ENCODE results near the gene PIGC. TPM values are rescaled to one million over a fixed set of nuclear protein-coding genes. Genes with fewer than 3 reads are reported as not detected.

Gene PIGC
- total RNA-seq, 2 donors from 2014 or later = 24.0 to 24.3 TPM

DNA sequence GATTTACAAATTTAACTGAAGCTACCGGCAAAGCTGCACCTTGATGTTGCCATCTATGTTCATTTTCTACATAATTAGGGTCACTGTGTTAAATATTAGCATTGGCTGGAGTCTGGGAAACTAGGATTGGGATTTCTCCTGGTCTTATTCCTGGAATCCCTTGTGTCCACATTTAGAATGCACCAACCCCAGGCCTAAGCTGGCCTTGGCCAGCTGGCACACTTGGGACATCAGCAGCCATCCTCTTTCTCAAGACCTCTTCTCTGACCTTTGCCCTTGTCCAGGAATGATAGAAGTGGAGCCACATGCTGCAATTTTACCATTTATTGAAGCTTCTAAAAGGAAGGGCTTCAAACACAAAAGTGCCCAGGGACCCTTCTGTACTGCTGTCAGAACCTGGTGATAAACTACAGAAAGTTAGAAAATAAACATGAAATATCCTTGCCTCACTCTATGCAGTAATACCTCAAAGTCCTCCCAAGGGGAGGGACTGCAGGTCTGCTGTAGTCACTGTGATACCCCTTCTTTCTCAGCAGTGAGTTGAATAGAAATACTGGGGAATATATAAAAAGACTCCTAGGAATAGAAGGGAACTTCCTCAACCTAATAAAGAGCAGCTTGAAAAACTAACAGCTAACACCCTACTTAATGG, 13.7 kb upstream of the PIGC start:
- no peak overlapping the region for H3K4me3 Mint-ChIP-seq
- H3K4me3 ChIP-seq (ENCODE audit: low read length) = no peak overlapping the region
- H3K9me3 Mint-ChIP-seq = no peaks in the 10 kb centered on the region
- peaks cover 10% of the 10 kb centered on the region for H3K4me1 Mint-ChIP-seq
- no peak overlapping the region for H3K9ac ChIP-seq (ENCODE audit: extremely low read depth, low read length, poor library complexity, severe bottlenecking)
- H3K27me3 ChIP-seq (ENCODE audit: control insufficient read depth, insufficient read depth, low read length, poor library complexity, severe bottlenecking) = no peaks in the 10 kb centered on the region
- no peaks in the 10 kb centered on the region for H3K9me3 ChIP-seq (ENCODE audit: control insufficient read depth, low read length)
- WGBS, 2 experiments (ENCODE audit: insufficient coverage in 1 of 2, insufficient read length in 1 of 2) = 90% methylated on average over 1 of the region's 1 CpG; no CpG with 5 or more reads in 1 of the 2 experiments
- H3K4me1 ChIP-seq (ENCODE audit: control insufficient read depth, insufficient read depth, low read length) = no peaks in the 10 kb centered on the region
- H3K27ac Mint-ChIP-seq = no peak overlapping the region
- TF ChIP-seq, protein P1, sequence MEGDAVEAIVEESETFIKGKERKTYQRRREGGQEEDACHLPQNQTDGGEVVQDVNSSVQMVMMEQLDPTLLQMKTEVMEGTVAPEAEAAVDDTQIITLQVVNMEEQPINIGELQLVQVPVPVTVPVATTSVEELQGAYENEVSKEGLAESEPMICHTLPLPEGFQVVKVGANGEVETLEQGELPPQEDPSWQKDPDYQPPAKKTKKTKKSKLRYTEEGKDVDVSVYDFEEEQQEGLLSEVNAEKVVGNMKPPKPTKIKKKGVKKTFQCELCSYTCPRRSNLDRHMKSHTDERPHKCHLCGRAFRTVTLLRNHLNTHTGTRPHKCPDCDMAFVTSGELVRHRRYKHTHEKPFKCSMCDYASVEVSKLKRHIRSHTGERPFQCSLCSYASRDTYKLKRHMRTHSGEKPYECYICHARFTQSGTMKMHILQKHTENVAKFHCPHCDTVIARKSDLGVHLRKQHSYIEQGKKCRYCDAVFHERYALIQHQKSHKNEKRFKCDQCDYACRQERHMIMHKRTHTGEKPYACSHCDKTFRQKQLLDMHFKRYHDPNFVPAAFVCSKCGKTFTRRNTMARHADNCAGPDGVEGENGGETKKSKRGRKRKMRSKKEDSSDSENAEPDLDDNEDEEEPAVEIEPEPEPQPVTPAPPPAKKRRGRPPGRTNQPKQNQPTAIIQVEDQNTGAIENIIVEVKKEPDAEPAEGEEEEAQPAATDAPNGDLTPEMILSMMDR (conservative IDR thresholded peaks at IDR 0.05) = no peak
- no peak for DNase-seq
- H3K27me3 Mint-ChIP-seq (ENCODE audit: insufficient read depth) = peaks cover 3% of the 10 kb centered on the region
- H3K36me3 Mint-ChIP-seq (ENCODE audit: low read depth) = no peaks in the 10 kb centered on the region
- H3K27ac ChIP-seq (ENCODE audit: low read depth, low read length) = no peak overlapping the region
- H3K36me3 ChIP-seq (ENCODE audit: control insufficient read depth, insufficient read depth, low read length) = no peaks in the 10 kb centered on the region

DNA sequence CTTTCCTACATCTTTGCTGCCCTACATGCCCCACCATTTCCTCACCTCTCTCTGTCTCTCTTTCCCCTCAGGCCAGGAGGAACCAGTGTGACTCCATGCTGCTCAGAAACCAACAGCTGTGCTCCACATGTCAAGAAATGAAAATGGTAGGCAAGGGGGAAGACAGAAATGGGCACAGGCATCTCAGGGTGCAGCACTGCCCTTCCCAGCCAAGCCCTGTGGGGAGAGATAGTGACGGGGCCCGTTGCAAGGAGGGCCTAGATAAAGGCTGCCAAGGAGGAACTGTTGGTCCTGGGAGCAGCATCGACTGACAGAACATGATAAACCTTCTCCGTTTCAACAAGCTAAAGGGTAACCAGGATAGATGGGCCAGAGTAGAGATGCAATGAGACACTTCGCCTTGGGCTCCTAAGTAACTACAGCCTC, 12.5 kb upstream of the PIGC start:
- no peaks in the 10 kb centered on the region for H3K9me3 ChIP-seq (ENCODE audit: control insufficient read depth, low read length)
- H3K27ac ChIP-seq (ENCODE audit: low read depth, low read length) = no peak overlapping the region
- H3K4me1 Mint-ChIP-seq = peaks cover 10% of the 10 kb centered on the region
- no peak overlapping the region for H3K27ac Mint-ChIP-seq
- no peak overlapping the region for H3K4me3 ChIP-seq (ENCODE audit: low read length)
- DNase-seq = no peak
- H3K36me3 Mint-ChIP-seq (ENCODE audit: low read depth) = no peaks in the 10 kb centered on the region
- TF ChIP-seq, protein P1 (conservative IDR thresholded peaks at IDR 0.05) = no peak
- H3K27me3 ChIP-seq (ENCODE audit: control insufficient read depth, insufficient read depth, low read length, poor library complexity, severe bottlenecking) = no peaks in the 10 kb centered on the region
- no peaks in the 10 kb centered on the region for H3K4me1 ChIP-seq (ENCODE audit: control insufficient read depth, insufficient read depth, low read length)
- peaks cover 3% of the 10 kb centered on the region for H3K27me3 Mint-ChIP-seq (ENCODE audit: insufficient read depth)
- H3K36me3 ChIP-seq (ENCODE audit: control insufficient read depth, insufficient read depth, low read length) = no peaks in the 10 kb centered on the region
- no peak overlapping the region for H3K4me3 Mint-ChIP-seq
- H3K9me3 Mint-ChIP-seq = no peaks in the 10 kb centered on the region
- 94 to 96% methylated on average over 4 to 5 of the region's 5 CpGs for WGBS, 2 experiments (ENCODE audit: insufficient coverage in 1 of 2, insufficient read length in 1 of 2)
- no peak overlapping the region for H3K9ac ChIP-seq (ENCODE audit: extremely low read depth, low read length, poor library complexity, severe bottlenecking)

DNA sequence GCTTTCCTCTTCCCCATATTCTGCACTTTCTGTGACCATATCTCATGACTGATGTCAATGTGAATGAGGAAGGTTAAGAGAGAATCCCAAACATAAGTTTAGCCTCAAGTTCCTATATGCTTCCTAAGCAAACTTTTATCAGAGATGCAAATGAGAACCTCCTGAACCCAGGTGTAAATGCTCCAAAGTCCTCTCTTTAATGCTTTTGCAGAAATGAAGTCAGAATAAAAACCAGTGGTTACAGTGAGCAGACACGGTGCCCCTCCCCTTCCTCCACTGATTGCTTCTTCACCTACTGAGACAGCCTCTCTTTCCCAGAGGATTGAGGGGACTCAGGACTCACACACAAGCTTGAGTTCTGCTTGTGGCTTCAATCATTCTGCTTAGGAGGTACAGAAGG, 11.6 kb upstream of the PIGC start:
- TF ChIP-seq, protein P1 (conservative IDR thresholded peaks at IDR 0.05) = no peak
- no peaks in the 10 kb centered on the region for H3K27me3 ChIP-seq (ENCODE audit: control insufficient read depth, insufficient read depth, low read length, poor library complexity, severe bottlenecking)
- H3K4me3 ChIP-seq (ENCODE audit: low read length) = no peak overlapping the region
- Mint-ChIP-seq H3K9me3 (no peaks in the 10 kb centered on the region), H3K4me1 (peaks cover 5% of the 10 kb centered on the region), H3K36me3 (ENCODE audit: low read depth) (no peaks in the 10 kb centered on the region), H3K27me3 (ENCODE audit: insufficient read depth) (peaks cover 3% of the 10 kb centered on the region), H3K4me3 (no peak overlapping the region), H3K27ac (no peak overlapping the region)
- DNase-seq = no peak
- 87 to 91% methylated on average over 1 of the region's 1 CpG for WGBS, 2 experiments (ENCODE audit: insufficient coverage in 1 of 2, insufficient read length in 1 of 2)
- no peaks in the 10 kb centered on the region for H3K9me3 ChIP-seq (ENCODE audit: control insufficient read depth, low read length)
- peaks cover 2% of the 10 kb centered on the region for H3K4me1 ChIP-seq (ENCODE audit: control insufficient read depth, insufficient read depth, low read length)
- H3K9ac ChIP-seq (ENCODE audit: extremely low read depth, low read length, poor library complexity, severe bottlenecking) = no peak overlapping the region
- H3K27ac ChIP-seq (ENCODE audit: low read depth, low read length) = no peak overlapping the region
- H3K36me3 ChIP-seq (ENCODE audit: control insufficient read depth, insufficient read depth, low read length) = no peaks in the 10 kb centered on the region
